Measurements from ENCODE around the gene MAVS.

- no peak for TF ChIP-seq EZH2 (IDR thresholded peaks at IDR 0.05; ENCODE audit: low read length, missing control alignments)
- TF ChIP-seq CTCF (conservative IDR thresholded peaks at IDR 0.05 in 1 of 2, IDR thresholded peaks at IDR 0.05 in 1 of 2; ENCODE audit: low read depth in 1 of 2, low read length in 2 of 2): no peak
Observed at GRCh38 chr20:3811467-3812258, 35.0 kb upstream of the MAVS start.

All from fibroblast of lung (primary cell).